ENCODE results near the gene WNT2B.

WNT2B gene

DNA sequence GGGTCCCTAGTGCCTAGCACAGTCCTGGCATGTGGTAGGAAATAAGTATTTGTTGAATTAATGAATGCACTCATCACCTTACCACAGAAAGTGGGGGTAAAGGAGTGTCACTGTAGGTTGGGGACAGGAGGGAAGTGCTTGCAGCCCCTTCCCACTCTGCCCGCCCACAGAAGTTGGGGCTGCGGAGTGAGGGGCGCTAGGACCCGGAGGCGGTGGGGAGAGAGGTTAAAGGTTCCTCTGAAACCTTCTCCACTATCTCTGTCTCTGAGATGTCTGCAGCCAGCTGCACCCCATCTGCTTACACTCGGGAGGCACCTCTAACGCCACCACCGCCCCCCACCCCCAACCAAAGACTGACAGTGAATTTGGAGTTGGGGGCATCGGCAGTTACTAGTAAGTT lies 1.4 kb upstream of the WNT2B start:
- Histone ChIP-seq H3K4me1 (ENCODE audit: low read length) (no peaks in the 10 kb centered on the region), H2AFZ (ENCODE audit: low read depth, low read length) (no peak overlapping the region), H3K9ac (ENCODE audit: low read length) (no peak overlapping the region), H3K9me3 (ENCODE audit: insufficient read depth, low read length) (no peaks in the 10 kb centered on the region), H3K27ac (ENCODE audit: low read length) (no peak overlapping the region), H3K27me3 (ENCODE audit: low read depth, low read length) (no peaks in the 10 kb centered on the region), H4K20me1 (ENCODE audit: insufficient read depth, low read length) (no peaks in the 10 kb centered on the region), H3K4me3 (ENCODE audit: low read length) (peak overlapping the region; percentile 86), H3K4me2 (ENCODE audit: low read length) (peak overlapping the region; percentile 93), H3K36me3 (replicated peaks; ENCODE audit: low read depth, low read length) (no peaks in the 10 kb centered on the region), H3K79me2 (ENCODE audit: low read length) (no peaks in the 10 kb centered on the region)
- no peak for TF ChIP-seq CTCF (IDR thresholded peaks at IDR 0.05; ENCODE audit: low read depth, low read length)
- no peak for TF ChIP-seq EZH2phosphoT487 (IDR thresholded peaks at IDR 0.05; ENCODE audit: low read depth)

DNA sequence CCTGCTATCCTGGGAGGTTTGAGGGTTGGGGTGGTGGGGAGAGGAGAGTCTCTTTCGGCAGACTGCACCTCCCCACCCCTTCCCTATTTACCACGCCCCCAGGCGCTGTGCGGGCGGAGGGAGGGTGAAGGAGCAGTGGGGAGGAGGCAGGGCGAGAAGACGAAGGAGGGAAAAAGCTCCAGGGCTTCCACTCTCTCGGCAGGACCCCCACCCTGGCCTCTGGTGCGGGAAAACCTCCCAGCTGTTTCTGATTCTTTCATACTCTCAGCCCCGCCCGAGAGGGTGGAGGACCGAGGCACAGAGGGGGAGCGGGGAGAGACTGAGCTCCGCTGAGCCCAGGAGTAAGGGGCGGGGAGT lies 866 bp upstream of the WNT2B start:
- Histone ChIP-seq H3K4me3 (ENCODE audit: low read length) (peak overlapping the region; percentile 86), H3K27me3 (ENCODE audit: low read depth, low read length) (no peaks in the 10 kb centered on the region), H3K36me3 (replicated peaks; ENCODE audit: low read depth, low read length) (no peaks in the 10 kb centered on the region), H3K9ac (ENCODE audit: low read length) (peak overlapping the region; percentile 35; the same call in 1 of the 2 replicates), H3K4me1 (ENCODE audit: low read length) (no peaks in the 10 kb centered on the region), H3K79me2 (ENCODE audit: low read length) (no peaks in the 10 kb centered on the region), H3K4me2 (ENCODE audit: low read length) (peak overlapping the region; percentile 93), H3K9me3 (ENCODE audit: insufficient read depth, low read length) (no peaks in the 10 kb centered on the region), H3K27ac (ENCODE audit: low read length) (no peak overlapping the region), H4K20me1 (ENCODE audit: insufficient read depth, low read length) (no peaks in the 10 kb centered on the region), H2AFZ (ENCODE audit: low read depth, low read length) (peak overlapping the region; percentile 85)
- TF ChIP-seq EZH2phosphoT487 (IDR thresholded peaks at IDR 0.05; ENCODE audit: low read depth), result no peak
- no peak for TF ChIP-seq CTCF (IDR thresholded peaks at IDR 0.05; ENCODE audit: low read depth, low read length)

DNA sequence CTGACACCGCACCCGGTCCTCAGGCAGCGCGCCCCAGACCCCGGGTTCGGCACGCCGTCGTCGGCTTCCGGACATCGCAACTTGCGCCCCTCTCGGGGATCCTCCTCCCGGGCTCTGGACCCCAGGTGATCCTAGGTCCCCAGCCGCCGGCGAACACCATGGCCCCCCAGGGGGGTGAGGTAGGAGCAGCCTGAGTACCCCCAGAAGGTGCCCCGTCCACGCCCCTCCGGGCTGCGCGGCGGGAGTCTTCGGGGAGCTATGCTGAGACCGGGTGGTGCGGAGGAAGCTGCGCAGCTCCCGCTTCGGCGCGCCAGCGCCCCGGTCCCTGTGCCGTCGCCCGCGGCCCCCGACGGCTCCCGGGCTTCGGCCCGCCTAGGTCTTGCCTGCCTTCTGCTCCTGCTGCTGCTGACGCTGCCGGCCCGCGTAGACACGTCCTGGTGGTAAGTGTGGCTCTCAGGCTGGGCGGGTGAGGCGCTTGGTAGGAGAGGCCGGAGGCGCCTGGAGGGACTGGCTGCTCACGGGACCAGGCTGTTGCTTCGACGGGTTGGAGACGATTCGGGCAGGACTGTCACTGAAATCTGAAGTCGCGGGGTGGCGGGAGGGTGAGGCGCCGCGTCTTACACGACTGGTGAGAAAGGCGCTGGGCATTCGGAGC lies 367 bp downstream of the WNT2B start:
- no peaks in the 10 kb centered on the region for H3K27me3 ChIP-seq (ENCODE audit: low read depth, low read length)
- H3K9me3 ChIP-seq (ENCODE audit: insufficient read depth, low read length), result no peaks in the 10 kb centered on the region
- H2AFZ ChIP-seq (ENCODE audit: low read depth, low read length), result no peak overlapping the region
- H3K36me3 ChIP-seq (replicated peaks; ENCODE audit: low read depth, low read length), result no peaks in the 10 kb centered on the region
- H3K9ac ChIP-seq (ENCODE audit: low read length), result no peak overlapping the region
- peak overlapping the region; percentile 86 for H3K4me3 ChIP-seq (ENCODE audit: low read length)
- no peaks in the 10 kb centered on the region for H3K79me2 ChIP-seq (ENCODE audit: low read length)
- no peak for TF ChIP-seq CTCF (IDR thresholded peaks at IDR 0.05; ENCODE audit: low read depth, low read length)
- TF ChIP-seq EZH2phosphoT487 (IDR thresholded peaks at IDR 0.05; ENCODE audit: low read depth), result no peak
- no peaks in the 10 kb centered on the region for H4K20me1 ChIP-seq (ENCODE audit: insufficient read depth, low read length)
- H3K4me1 ChIP-seq (ENCODE audit: low read length), result no peaks in the 10 kb centered on the region
- peak overlapping the region; percentile 93 for H3K4me2 ChIP-seq (ENCODE audit: low read length)
- H3K27ac ChIP-seq (ENCODE audit: low read length), result no peak overlapping the region

DNA sequence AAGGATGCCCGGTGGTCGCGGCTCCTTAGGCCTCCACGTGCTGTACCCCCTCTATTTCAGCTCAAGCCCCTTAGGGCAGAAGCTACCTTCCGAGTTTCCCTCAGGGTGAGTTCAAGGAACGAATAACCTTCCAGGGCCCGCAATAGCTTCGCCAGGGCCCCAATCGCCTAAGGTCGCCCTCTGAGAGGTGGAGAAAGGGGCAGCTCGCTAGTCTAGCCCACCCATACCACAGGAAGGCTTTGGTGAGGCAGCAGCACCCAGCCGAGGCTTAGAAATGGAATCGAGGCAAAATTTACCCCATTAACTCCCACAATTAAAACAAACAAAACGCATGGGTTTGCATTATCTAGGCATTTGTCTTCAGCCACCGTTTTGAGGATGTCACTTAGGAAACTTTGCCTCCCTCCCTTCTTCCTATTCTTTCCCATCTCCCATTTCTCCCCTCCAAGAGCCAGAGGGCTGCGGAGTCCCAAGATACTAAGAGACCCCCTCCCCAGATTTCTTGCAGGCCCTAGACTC lies 954 bp downstream of the WNT2B start:
- no peak for TF ChIP-seq CTCF (IDR thresholded peaks at IDR 0.05; ENCODE audit: low read depth, low read length)
- no peak for TF ChIP-seq EZH2phosphoT487 (IDR thresholded peaks at IDR 0.05; ENCODE audit: low read depth)
- H3K4me2 ChIP-seq (ENCODE audit: low read length), result no peak overlapping the region
- H3K9me3 ChIP-seq (ENCODE audit: insufficient read depth, low read length), result no peaks in the 10 kb centered on the region
- no peaks in the 10 kb centered on the region for H3K36me3 ChIP-seq (replicated peaks; ENCODE audit: low read depth, low read length)
- no peaks in the 10 kb centered on the region for H3K27me3 ChIP-seq (ENCODE audit: low read depth, low read length)
- H3K4me1 ChIP-seq (ENCODE audit: low read length), result no peaks in the 10 kb centered on the region
- H3K9ac ChIP-seq (ENCODE audit: low read length), result no peak overlapping the region
- H3K27ac ChIP-seq (ENCODE audit: low read length), result no peak overlapping the region
- no peak overlapping the region for H2AFZ ChIP-seq (ENCODE audit: low read depth, low read length)
- H3K79me2 ChIP-seq (ENCODE audit: low read length), result no peaks in the 10 kb centered on the region
- H4K20me1 ChIP-seq (ENCODE audit: insufficient read depth, low read length), result no peaks in the 10 kb centered on the region
- no peak overlapping the region for H3K4me3 ChIP-seq (ENCODE audit: low read length)

Measured in OCI-LY3 (cell line).